ENCODE measurements around the gene STAMBP.
A peak's percentile ranks its signal among the peaks of the same experiment; 100 is the strongest.
"Not testable (repeated sequence)": the region's sequence is repeated elsewhere in the genome, so short reads cannot be mapped to it uniquely, and the experiment has no call there.

STAMBP gene

DNA sequence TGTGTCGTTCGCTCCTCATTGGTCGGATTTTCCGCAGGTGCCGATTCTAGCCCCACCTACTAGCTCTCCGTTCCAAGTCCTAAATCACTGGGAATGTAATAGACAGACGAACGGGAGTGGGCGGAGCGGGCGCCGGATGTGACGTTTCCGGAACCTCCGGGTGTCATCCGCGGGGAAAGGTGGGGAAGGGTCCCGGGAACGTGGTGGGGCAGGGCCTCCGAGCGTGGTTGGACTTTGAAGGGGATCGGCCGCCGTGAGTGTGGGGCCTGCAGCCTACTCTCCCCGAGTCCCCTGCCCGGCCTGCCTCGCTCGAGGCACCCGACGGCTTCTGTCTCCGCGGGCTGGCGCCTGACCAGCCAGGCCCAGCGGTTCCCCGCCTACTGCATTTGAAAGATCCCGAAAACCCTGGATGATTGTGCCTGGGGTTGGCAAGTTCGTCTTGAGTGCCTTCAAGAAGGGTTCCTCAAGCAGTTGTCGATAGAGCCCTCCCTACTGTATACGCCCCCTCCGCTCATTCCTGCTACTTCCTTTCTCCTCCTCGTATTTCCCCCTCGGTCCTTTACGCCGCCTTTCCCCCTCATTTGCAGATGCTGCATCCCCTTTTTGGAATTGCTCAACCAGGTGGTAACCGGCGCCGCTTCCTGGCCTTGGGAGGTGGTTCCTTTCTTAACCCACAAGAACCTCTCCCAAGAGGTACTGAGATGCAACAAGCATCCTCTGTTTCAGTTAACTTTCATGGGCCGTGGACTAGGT lies at the start of gene STAMBP:
TSS of gene STAMBP (plus strand) at position 144 of the 753 bp plus-strand sequence. CDS start 1,896 bp downstream, outside the sequence.
- peak within 1 kb of the TSS; percentile 83 for H3K4me3 ChIP-seq (ENCODE audit: low read depth, low read length)
- TF ChIP-seq, protein P1, sequence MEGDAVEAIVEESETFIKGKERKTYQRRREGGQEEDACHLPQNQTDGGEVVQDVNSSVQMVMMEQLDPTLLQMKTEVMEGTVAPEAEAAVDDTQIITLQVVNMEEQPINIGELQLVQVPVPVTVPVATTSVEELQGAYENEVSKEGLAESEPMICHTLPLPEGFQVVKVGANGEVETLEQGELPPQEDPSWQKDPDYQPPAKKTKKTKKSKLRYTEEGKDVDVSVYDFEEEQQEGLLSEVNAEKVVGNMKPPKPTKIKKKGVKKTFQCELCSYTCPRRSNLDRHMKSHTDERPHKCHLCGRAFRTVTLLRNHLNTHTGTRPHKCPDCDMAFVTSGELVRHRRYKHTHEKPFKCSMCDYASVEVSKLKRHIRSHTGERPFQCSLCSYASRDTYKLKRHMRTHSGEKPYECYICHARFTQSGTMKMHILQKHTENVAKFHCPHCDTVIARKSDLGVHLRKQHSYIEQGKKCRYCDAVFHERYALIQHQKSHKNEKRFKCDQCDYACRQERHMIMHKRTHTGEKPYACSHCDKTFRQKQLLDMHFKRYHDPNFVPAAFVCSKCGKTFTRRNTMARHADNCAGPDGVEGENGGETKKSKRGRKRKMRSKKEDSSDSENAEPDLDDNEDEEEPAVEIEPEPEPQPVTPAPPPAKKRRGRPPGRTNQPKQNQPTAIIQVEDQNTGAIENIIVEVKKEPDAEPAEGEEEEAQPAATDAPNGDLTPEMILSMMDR (IDR thresholded peaks at IDR 0.05; ENCODE audit: low read depth, low read length): no peak

DNA sequence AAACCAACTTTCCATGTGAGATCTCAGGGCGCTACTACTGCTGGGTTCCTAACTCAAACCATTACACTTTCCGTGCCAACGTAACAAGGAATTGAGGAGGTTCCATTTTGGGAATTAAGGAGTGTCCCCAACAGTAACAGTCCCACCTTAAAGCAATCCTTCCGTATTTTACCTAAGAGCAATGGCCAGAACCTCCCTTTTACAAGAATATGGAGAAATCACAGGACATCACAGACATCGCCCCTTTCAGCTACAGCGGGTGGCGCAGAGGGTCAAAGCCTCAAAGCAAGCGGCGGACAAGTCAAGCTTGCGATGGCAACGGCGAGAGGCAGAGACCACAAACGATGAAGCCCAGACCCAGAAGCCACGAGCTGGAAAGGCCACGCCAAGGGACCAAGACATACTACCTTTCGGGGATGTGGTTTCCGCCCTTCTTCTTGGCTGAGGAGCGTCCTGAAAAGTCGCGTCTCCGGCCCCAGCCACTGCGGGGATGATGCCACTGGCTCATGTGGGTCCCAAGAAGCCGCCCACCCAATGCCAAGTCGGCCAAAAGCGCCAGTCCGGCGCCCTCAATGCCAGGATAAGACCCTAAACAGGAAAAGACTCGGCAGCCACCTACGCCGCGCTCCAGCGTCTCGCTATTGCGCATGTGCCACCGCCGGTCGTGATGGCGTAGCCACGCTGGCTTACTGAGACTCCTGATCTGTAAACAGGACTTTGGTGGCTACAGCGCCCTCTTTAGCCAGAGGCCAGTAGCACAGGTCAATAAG lies 49.1 kb upstream of the STAMBP start, which contains the start of gene DUSP11:
TSS of gene DUSP11 (minus strand) at position 637 of the 770 bp plus-strand sequence. CDS start at position 508, 129 bp downstream.
- TF ChIP-seq, protein P1 (IDR thresholded peaks at IDR 0.05; ENCODE audit: low read depth, low read length): peak; percentile 91
- H3K4me3 ChIP-seq (ENCODE audit: low read depth, low read length): peak within 1 kb of the TSS; percentile 100

DNA sequence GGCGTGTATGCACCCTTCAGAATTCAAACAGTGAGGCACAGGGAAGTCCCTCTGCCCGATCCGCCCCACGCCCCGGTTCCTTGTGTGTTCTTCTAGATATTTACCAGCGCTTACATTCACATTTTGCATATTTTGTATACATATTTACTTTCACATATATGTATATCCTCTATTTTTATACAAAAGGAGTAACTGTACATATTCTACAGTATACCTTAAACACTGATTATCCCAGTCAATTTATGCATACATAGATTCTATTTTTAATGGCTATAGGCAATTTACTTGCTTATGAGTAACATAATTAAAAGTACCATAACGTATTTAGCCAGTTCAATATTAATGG lies 48.6 kb upstream of the STAMBP start:
- TF ChIP-seq, protein P1 (IDR thresholded peaks at IDR 0.05; ENCODE audit: low read depth, low read length): no peak
- H3K4me3 ChIP-seq (ENCODE audit: low read depth, low read length): peak overlapping the region; percentile 100

DNA sequence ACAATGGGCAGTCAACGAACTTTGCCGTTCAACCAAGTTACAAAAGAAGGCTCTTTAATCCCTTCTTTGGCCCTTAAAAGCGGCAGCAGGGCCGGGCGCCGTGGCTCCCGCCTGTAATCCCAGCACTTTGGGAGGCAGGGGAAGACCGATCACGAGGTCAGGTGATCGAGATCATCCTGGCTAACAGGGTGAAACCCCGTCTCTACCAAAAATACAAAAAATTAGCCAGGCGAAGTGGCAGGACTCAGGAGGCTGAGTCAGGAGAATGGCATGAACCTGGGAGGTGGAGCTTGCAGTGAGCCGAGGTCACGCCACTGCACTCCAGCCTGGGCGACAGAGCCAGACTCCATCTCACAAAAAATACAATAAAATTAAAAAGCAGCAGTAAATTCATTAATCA lies 45.4 kb upstream of the STAMBP start:
- not testable (repeated sequence) for H3K4me3 ChIP-seq (ENCODE audit: low read depth, low read length)

DNA sequence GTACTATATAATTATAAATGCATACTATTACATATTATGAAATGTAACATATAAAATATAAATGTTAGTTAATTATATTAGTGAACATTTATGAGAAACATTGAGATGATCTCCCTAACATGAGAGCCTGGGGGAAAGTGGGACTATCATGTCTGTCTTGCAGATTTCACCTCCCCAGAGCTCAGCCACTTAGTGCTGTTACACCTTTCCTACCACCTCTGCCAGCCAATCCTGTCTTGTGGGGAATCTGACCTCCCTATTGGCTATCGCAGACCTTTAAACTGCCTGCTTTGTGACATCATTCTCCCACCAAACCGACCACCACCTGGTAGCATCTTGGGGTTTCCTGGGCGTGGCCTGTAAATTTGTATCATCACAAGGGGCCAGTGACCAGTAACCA lies 44.9 kb upstream of the STAMBP start, which contains the start of gene C2orf78:
TSS of gene C2orf78 (plus strand) at position 301 of the 400 bp plus-strand sequence. CDS start 127 bp downstream, outside the sequence.
- H3K4me3 ChIP-seq (ENCODE audit: low read depth, low read length): not testable (repeated sequence)

DNA sequence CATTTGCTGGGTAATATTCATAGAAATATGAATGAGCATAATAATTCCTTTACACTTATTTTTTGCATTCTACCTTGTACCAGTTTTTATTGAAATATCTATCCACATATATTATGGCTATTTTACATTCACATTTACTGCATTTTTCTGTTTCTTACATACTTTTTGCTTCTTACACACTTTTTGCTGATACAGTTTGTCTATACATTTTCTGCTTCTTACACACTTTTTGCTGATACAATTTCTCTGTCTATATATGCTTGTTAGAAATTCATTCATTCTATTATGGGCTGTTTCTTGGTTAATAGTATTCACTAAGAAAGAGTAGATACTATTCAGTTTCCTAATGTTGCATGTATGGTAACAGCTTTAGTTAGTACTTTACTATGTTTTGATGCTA lies 16.9 kb upstream of the STAMBP start:
- TF ChIP-seq, protein P1 (IDR thresholded peaks at IDR 0.05; ENCODE audit: low read depth, low read length): no peak
- H3K4me3 ChIP-seq (ENCODE audit: low read depth, low read length): no peak overlapping the region

DNA sequence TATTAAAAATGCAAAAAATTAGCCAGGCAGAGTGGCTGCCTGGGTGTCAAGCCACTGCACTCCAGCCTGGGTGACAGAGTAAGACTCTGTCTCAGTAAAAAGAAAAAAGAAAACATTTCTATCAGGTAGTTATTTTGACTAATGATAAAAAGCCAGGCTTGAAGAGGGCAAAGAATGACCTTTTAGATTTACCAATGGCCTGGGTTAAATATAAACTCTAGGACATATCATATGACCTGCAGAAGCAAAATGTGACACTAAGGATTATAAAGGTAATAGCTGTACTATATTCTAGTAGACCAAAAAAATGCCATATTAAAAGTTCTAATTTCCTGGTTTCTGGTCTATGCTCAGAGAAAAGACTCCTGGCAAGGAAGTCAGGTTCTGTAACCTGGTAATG lies 16.1 kb upstream of the STAMBP start:
- no peak overlapping the region for H3K4me3 ChIP-seq (ENCODE audit: low read depth, low read length)
- TF ChIP-seq, protein P1 (IDR thresholded peaks at IDR 0.05; ENCODE audit: low read depth, low read length): no peak

DNA sequence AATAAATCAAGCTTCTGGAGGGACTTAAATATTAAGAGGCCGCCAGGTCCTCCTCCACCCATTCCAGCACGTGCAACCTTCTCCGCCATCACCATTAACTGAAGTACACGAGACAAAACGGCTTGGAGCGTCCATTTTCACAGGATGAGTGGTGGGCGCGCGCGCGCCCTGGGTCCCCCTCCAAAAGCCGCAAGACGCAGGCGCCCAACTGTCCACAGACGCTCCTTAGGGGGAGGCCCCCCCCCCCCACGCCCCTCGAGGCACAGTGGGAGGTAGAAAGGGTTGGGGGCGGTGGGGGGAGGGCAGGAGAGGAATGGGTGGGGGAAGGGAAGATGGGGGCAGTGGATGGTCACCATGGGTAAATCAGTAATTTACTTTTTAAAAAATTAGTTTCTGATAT lies 10.5 kb upstream of the STAMBP start:
- TF ChIP-seq, protein P1 (IDR thresholded peaks at IDR 0.05; ENCODE audit: low read depth, low read length): no peak
- no peak overlapping the region for H3K4me3 ChIP-seq (ENCODE audit: low read depth, low read length)
